D721Med (cell line): Measurements from ENCODE around the gene KRTAP21-1.

Source experiments
- DNase-seq: peaks from one replicate; pipeline ENCODE4 v3.0.0; 2011; ENCODE audit warnings: low spot score; ENCODE audit not compliant: insufficient read length
- FAIRE-seq: peaks from 2 replicates; lab custom pipeline; 2011; peaks lifted over from hg19 to GRCh38; lab: Jason Lieb, UNC
- CTCF ChIP-seq: IDR thresholded peaks from 2 replicates; pipeline ENCODE4 v1.5.1; 2012; ENCODE audit warnings: mild to moderate bottlenecking, control low read depth; ENCODE audit not compliant: insufficient read depth; ENCODE audit errors: missing control alignments

The KRTAP21-1 gene

DNA sequence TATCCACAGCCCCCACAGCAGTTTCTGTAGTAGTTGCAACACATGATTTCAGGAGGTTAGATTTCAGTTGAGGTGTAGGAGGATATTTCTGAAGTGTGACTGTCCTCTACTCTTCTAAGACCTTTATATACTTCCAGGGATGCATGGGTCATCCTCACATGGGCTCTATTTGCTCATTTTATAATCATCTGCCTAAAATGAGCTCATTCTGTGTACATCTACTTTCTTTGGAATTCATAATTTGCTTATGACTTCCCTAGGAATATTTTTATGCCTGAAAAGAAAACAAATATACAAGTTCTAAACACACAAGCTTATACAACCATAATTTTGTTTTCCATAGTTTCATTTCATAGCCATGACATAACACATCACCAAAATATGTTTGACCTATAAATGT lies 8.1 kb downstream of the KRTAP21-1 start, which contains the start of gene KRTAP21-2:
Gene KRTAP21-2 (minus strand): TSS at position 101 of the 400 bp plus-strand sequence. CDS start 57 bp downstream, at position 44.
- no peak for DNase-seq
- FAIRE-seq = no peak
- TF ChIP-seq CTCF = no peak

DNA sequence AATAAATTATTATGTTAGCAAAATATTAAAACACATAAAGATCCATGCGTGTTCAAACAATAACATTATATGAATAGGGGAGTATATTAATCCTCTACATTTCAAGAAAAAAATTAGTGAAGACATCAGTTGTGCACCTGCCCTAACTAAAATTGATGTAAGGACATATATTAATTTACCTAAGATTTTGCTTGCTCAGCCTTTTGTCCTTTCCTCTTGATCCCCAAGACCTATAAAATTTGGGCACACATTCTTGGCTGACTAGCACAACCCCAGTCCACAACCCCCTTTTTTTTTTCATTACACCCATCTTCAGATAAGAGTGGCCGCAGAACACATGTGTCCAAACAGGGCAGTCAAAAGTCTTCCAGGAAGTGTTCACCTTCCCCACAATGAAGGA lies 14.8 kb downstream of the KRTAP21-1 start:
- FAIRE-seq (no peak), DNase-seq (no peak)
- TF ChIP-seq CTCF = no peak

GRCh38 chr21:30733026-30733425 lies 22.2 kb downstream of the KRTAP21-1 start:
- no peak for TF ChIP-seq CTCF
- FAIRE-seq (no peak), DNase-seq (no peak)

DNA sequence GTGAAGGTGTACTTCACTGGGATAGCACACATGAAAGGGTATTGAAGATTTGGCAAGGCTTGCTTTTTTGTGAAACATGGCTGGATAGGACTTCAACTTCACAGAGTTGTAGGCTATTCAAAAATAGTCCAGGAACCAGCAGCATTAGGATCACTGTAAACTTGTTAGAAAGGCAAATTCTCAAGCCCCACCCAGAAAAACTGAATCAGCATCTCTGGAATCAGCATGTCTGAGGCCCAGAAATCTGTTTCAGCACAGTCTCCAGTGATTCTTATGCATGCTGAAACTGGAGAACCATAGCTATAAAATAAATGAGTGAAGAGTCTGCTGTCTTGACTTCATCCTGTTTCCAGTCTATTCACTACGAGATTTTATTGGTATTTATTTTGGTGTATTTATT lies 28.5 kb downstream of the KRTAP21-1 start:
- DNase-seq (no peak), FAIRE-seq (no peak)
- no peak for TF ChIP-seq CTCF

DNA sequence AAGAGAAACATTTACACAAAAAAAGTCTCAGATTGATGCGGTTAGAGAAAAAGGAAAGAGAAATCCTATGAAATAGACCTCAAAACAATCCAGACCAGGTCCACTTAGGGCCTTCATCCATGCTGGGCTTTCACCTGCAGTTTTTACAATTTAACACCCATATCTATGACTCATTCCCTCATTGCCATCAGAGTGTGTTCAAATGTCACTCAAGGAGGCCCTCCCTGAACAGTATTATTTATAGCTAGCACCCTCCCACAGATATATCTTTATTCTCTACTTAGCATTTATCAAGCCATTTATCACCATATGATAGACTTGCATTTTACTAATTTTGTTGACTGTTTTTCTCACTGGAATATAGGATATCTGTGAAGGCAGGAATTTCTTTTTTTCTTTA lies 35.8 kb downstream of the KRTAP21-1 start:
- DNase-seq = no peak
- TF ChIP-seq CTCF = no peak
- no peak for FAIRE-seq

DNA sequence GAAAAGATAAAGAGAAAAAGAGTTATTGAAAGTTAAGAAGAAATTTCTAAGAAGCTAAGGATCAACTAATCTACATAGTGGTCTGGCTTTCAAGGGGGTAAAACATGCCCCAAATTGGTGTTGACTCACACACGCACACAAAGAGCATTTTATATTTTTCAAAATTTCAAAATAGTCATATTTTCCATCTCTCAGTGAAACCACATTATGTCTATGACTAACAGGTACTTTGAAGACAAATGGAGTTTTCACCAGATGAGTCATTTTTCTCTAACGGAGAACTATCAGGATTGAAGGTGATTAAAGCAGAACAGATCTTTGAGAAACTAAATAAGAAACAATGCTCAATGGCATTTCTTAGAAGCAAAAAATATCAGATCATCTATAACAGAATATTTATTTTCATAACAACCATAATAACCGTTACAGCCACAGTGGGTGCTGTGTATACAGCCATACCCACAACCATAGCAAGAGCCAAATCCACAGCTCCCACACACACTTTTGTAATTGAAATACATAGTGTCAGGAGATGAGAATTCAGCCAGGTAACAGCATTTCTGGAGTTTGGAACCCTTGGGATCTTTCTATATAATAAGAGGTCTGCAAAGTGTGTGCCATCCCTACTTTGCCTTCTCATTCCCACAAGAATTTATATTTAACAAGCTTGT lies 36.9 kb downstream of the KRTAP21-1 start, which contains the start of gene KRTAP21-3:
Gene KRTAP21-3 (minus strand): TSS at position 539 of the 671 bp plus-strand sequence. CDS start 18 bp downstream, at position 521.
- no peak for FAIRE-seq
- no peak for DNase-seq

More for the DNA sequence above, 36.9 kb downstream of the KRTAP21-1 start, which contains the start of gene KRTAP21-3:
- TF ChIP-seq CTCF = no peak
